ENCODE measurements around the gene NTRK3.
"Not testable (repeated sequence)": the region's sequence is repeated elsewhere in the genome, so short reads cannot be mapped to it uniquely, and the experiment has no call there.

Gene NTRK3

DNA sequence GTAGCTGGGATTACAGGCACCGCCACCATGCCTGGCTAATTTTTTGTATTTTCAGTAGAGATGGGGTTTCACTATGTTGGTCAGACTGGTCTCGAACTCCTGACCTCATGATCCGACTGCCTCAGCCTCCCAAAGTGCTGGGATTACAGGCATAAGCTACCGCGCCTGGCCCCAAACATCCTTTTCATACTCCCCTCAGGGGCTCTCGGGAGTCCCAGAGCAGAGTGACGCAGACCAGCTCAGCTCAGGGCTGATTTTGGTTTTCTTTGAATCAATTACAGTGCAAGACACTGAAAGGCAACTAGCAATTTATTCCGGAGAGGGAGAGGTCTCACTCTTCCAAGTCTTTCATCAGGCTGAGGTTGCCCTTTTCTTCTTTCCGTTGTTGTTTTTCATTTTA lies 184.4 kb downstream of the NTRK3 start:
- not testable (repeated sequence) for FAIRE-seq

DNA sequence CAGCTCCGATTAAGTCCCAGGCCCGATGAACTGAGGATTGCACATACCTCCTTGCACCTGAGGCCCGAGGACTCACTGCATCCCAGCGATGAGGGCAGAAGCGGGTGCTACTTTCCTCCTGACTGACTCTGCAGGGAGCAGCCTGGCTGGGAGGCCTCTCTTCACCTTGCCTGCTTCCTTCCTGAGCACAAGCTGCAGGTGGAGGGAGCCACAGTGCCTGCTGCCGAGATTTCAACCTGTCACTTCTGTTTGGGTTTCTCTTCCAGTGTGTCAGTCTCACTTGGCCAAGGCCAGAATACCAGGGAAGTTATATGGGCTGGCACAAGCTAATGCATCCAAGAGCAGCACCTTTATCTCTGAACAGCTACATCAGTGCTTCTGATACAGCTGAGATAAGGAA lies 185.4 kb downstream of the NTRK3 start:
- no peak for FAIRE-seq

DNA sequence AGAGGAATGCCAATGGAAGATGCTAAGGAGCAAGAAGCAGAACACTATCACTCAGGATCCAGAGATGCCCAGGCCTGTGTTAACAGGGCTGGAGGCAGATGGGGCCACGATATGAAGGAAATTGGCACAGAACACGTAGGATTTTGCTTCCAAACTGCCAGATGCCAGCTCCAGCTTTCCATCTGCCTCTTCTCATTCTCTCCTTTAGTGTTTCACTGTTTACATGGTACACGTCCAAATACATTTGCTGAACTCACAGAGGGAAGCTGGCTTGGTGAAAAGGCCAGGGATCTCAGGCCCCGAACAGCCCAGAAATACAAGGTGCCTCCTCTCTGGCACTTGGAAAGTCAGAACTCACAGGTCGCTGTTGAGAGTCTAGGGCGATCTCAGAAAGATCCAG lies 187.0 kb downstream of the NTRK3 start:
- no peak for FAIRE-seq

DNA sequence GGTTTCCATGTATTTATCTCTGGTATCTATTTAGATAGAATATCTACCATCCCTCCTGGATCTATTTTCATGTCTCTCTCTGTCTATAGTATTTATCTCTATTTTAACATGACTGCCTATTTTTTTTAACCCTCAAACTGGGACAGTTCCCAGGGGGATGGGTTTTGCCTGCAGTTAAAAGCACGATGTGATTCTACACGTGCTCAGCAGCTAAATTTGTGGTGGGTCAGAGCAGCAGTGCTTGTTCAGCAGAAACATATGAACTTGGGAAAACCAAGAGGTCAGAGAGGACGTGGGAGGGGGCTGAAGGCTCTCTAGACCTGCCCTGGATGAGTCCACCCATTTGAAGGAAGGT lies 189.2 kb downstream of the NTRK3 start:
- FAIRE-seq = no peak

DNA sequence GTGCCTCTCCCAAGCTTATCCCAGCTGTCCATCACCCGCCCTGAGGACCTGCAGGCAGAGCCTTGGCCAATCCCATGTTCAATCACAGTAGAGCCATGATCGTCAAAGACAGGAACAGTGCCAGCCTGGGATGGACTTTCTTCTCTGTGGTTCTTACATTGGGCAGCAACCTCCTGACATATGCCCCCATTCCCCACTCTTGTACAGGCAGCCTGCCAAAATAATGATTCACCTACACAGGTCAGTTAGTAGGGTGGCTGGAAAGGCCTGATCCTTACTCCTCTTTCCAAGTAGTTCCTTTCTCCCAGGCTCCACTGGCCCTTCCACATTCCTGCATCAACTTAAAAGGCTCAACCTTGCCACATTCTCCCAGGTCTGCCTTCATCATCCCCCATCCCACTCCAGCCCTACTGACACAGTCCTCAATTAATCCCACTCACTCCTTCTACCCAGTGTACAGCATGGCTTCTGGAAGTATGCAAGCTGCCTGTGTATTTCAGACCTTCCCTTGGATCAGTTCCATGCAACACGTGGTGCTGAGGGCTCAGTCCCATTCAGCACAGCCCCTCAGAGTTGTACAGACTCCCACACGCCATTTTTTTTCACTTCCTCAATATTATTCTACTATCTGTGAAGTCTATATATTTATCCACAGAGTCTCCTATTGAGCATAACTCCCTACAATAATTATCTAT lies 189.8 kb downstream of the NTRK3 start:
- no peak for FAIRE-seq

- no peak for FAIRE-seq
These were observed 195.1 kb downstream of the NTRK3 start for GRCh38 chr15:88061452-88061851.

GRCh38 chr15:88060383-88060782 lies 196.2 kb downstream of the NTRK3 start:
- FAIRE-seq = no peak

DNA sequence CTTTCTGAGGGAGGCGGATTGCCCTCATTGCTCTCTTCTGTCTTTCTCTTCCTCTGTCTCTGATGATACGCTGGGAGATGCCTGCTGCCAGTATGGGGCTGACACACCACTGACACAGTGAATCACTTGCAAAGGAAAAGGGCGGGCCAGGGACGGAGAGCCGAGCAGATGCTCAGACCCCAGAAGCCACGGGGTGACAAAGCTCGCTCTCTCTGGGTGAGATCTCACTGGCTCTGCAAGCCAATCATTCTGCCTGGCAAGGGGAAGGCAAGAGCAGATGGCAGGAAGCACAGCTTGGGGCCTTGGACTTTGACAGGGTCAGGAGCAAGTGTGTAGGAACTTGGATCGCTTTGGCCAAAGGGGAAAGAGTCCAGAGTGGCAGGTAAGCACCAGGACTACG lies 198.7 kb downstream of the NTRK3 start:
- no peak for FAIRE-seq

GRCh38 chr15:88049506-88049905 lies 207.0 kb downstream of the NTRK3 start:
- FAIRE-seq = no peak

- FAIRE-seq = no peak
These were observed 207.8 kb downstream of the NTRK3 start for GRCh38 chr15:88048755-88049154.

DNA sequence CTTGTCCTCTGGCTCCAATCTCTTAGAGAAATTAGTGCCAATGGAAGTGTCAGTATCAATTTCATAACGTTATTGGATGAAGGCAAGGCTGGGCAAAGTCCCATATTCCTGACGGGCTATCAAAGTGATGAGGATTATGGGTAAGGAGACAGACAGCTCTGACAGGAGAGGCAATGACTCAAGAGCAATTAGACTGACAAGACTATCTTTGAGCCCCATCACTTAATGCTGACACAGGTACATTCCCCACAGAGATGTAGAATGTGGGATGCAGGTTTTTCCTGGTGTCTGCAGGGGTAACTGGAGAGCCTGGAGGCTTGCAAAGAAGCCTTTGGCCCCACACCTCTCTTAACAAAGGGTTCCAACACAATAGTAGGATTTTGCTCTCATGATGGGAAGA lies 208.3 kb downstream of the NTRK3 start:
- FAIRE-seq = no peak

- no peak for FAIRE-seq
These were observed 209.9 kb downstream of the NTRK3 start for GRCh38 chr15:88046576-88047129.

- FAIRE-seq = no peak
These were observed 213.1 kb downstream of the NTRK3 start for GRCh38 chr15:88043396-88043795.

DNA sequence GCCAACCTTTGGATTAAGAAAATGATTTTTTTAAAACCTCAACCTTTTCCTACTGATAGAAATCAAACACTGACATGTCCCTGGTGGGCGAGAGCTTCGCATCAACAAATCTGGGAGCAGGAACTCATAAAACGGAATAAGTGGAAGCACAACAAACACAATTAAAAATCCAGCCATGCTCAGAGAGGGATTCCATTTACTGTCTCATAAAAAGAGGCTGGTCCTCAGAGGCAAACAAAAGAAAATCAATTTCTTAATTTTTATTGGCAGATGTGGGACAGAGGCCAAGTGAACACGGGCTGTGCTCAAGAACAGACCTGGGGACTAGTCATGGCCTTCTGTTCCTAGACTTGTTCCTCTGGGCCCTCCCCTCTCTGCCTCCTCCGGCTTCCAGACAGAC lies 214.5 kb downstream of the NTRK3 start:
- FAIRE-seq = no peak

GRCh38 chr15:88040516-88040915 lies 216.0 kb downstream of the NTRK3 start:
- FAIRE-seq = no peak

DNA sequence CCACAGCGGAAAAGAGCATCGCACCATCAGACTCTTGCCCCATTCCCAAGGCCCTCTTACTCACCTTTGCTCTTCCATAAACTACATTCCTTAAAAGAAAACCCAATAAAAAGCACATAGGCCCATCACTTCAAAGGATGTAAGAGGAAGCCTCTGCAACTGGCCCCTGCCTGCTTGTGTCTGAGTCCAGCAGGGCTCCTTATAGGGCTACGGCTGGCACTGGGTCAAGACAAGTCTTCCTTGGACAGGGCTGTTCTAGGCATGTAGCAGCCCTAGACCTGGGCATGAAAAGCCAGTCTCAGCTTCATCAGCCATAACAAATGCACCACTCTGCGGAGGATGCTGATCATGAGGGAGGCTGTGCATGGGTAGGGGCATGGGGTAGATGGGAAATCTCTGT lies 218.3 kb downstream of the NTRK3 start:
- FAIRE-seq = no peak

- FAIRE-seq = no peak
These were observed 220.2 kb downstream of the NTRK3 start for GRCh38 chr15:88036154-88036839.

DNA sequence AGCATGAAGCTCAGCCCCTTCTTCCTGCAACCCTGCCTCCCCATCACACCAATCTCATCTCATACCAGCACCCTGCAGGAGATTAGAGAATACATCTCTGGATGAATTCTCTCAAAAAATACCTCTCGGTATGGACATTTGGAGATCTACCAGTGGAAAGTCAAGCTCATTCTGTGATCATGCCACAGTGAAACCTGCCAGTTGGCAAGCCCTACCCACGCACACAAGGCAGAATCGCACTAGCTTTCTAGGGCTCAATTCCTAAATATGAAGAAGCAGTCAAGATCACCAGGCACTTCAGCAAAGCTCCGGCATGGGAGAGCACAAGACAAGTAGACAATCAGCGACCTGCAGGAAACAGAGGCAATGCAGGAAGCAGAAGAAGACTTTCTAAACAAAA lies 221.2 kb downstream of the NTRK3 start:
- no peak for FAIRE-seq

- not testable (repeated sequence) for FAIRE-seq
These were observed 223.1 kb downstream of the NTRK3 start for GRCh38 chr15:88033421-88033820.

DNA sequence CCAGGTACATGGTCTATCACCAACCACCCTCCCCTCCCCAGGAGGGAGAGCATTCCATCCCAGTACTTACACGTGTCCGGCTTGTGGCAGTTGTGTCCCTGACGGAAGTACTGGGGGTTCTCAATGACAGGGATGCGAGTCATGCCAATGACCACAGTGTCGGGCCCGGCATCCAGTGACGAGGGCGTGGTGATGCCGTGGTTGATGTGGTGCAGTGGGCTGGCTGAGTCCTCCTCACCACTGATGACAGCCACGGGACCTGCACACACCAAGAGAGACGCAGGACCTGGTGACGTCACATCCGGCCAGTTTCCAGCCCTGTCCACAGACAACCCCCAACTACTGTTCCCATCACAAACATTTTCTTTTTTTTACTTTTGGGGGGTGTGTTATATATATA lies 223.8 kb downstream of the NTRK3 start:
- FAIRE-seq = no peak

DNA sequence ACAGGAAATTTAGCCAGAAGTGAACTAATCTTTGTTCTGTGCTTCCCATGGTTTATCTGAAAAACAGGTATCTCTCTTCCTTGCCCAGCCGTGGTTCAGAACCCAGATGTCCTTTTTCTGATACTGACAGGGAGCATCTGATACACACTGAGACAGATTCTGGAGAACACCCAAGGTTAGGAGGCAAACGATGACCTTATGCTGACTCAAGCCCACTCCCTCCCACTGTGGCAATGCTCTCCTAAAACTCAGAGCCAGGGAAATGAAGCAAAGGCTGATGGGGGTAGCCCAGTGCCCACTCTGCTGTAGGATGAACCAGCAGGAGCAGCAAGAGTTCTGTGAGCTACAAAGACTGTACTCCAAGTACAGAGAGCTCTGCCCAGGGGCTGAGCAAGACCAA lies 225.1 kb downstream of the NTRK3 start:
- FAIRE-seq = no peak

GRCh38 chr15:88029696-88030095 lies 226.8 kb downstream of the NTRK3 start:
- FAIRE-seq = no peak

DNA sequence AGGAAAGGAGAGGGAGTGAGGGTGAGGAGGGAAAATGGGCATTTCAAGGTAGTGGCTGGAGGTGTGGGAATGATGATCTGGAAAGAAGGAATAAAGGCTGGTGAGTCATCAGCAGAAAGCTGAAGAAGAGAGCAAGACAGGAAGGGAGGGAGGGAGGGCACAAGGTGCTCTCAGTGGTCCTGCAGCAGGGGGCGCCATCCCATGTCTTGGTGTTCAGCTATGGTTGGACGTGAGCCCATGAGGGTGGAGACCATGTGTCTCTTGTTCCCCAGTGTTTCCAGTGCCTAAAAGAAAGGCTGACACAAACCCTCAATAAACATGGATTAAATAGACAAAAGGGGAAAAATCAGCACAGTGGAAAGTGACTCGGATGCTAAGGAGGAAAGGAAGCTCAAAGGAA lies 228.5 kb downstream of the NTRK3 start:
- FAIRE-seq = no peak

- no peak for FAIRE-seq
These were observed 232.6 kb downstream of the NTRK3 start for GRCh38 chr15:88023914-88024313.

DNA sequence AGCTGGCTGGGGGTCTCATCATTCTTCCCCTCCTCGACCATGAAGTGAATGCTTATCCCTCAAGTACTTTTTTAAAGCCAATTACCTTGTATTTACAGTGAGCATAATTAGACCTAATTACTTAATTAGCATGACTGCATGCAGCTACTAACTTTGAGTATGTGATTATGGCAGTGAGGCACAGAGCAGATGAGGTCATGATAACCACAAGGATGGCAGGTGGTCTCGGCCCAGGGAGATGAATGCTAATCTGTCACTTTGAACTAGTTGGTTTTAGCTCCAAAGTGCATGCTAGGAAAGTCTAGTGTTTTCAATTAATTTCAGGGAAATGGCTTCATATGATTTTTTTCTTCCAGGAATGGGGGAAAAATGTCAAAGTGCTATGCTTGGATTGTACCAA lies 233.8 kb downstream of the NTRK3 start:
- no peak for FAIRE-seq

All from islet of Langerhans (tissue), 1 donor.